ENCODE results near the gene SPHK2.

DNA sequence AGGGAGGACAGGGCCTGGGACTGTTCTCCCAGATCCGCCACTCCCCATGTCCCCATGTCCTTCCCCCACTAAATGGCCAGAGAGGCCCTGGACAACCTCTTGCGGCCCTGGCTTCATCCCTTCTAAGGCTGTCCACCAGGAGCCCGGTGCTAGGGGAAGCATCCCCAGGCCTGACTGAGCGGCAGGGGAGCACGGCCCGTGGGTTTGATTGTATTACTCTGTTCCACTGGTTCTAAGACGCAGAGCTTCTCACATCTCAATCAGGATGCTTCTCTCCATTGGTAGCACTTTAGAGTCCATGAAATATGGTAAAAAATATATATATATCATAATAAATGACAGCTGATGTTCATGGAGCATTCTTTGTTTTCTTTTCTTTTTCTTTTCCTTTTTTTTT, 11.9 kb upstream of the SPHK2 start:
- no peak for TF ChIP-seq EZH2 (IDR thresholded peaks at IDR 0.05)
- TF ChIP-seq, protein P1, sequence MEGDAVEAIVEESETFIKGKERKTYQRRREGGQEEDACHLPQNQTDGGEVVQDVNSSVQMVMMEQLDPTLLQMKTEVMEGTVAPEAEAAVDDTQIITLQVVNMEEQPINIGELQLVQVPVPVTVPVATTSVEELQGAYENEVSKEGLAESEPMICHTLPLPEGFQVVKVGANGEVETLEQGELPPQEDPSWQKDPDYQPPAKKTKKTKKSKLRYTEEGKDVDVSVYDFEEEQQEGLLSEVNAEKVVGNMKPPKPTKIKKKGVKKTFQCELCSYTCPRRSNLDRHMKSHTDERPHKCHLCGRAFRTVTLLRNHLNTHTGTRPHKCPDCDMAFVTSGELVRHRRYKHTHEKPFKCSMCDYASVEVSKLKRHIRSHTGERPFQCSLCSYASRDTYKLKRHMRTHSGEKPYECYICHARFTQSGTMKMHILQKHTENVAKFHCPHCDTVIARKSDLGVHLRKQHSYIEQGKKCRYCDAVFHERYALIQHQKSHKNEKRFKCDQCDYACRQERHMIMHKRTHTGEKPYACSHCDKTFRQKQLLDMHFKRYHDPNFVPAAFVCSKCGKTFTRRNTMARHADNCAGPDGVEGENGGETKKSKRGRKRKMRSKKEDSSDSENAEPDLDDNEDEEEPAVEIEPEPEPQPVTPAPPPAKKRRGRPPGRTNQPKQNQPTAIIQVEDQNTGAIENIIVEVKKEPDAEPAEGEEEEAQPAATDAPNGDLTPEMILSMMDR (IDR thresholded peaks at IDR 0.05) = no peak
